HG02798 (cell line): Measurements from ENCODE around the gene NHS.
"Not testable (repeated sequence)": the region's sequence is repeated elsewhere in the genome, so short reads cannot be mapped to it uniquely, and the experiment has no call there.

ENCODE experiments used
- ATAC-seq: cut with Tn5 transposase; IDR thresholded peaks from one replicate; pipeline ENCODE4 v1.9.1; 2021; ENCODE audit warnings: mild to moderate bottlenecking; ENCODE audit not compliant: unreplicated experiment, poor library complexity

Gene NHS

DNA sequence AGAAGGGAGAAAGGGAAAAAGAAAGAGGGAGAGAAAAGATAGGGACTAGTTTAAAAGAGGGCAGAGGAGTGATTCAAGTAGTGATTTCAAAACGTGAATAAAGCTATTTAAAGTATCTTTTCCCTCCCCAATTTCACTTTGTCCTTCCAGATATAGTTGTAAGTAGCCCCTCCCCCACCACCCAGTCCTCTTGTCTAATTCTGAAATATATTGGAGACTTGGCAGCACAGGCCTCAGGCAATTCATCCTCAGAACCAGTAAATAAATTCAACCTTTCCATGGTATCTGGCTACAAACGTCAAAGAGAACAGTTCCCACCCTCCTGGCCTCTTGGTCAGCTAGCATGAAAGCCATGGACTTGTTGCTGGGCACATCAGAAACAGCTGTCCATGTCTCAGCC is 192.8 kb downstream of the NHS start:
- no peak for ATAC-seq

DNA sequence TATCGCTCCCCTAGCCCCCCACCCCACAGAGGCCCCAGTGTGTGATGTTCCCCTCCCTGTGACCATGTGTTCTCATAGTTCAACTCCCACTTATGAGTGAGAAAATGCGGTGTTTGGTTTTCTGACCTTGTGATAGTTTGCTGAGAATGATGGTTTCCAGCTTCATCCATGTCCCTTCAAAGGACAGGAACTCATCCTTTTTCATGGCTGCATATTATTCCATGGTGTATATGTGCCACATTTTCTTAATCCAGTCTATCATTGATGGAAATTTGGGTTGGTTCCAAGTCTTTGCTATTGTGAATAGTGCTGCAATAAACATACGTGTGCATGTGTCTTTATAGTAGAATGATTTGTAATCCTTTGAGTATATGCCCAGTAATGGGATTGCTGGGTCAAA is 193.8 kb downstream of the NHS start:
- not testable (repeated sequence) for ATAC-seq

DNA sequence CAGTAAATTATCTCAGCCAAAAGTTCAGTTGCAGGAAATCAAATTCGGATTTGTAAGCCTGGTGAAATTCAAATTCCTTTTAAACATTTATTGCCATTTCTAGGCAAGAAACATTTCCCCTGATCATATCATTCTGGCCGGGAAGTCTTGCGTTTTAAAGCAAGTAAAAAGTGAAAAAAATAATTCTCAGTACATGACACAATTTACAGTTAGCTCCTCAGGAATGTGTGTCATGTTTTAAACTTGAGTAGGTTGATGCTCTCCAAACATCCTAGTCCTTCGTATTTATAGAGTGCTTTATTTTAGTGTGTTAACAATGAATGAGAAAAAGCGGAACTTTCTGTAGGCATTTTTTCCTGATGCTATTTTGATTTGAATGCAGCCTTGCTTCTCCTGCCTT is 204.0 kb downstream of the NHS start:
- no peak for ATAC-seq

DNA sequence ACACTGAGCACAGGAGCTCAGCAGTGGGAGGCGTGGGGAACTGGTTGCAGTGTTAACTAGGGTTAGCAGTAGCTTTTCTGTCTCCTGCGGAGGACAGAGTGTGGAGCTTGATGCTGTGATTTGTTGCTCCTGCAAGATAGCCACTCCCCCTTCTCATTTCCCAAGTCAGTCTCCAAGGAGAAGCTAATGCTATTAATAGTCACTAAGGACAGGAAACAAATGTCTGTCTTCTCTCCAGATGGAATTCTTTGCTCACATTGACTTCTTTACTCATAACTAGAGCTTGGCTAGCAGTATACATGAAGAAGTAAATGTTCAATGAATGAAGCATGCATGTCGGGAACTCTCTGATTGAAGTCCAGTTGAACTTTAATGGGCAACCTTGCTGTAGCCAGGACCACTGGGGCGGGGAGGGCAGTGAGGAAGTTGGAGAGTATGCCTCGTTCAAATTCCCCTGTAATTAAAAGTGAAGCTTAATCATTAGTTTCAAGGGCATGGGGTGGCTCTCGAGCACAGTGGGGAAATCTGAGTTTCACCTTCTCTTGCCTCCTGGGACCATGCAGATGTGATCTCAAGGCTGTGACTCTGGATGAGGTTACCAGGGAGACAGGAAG is 205.6 kb downstream of the NHS start:
- no peak for ATAC-seq

DNA sequence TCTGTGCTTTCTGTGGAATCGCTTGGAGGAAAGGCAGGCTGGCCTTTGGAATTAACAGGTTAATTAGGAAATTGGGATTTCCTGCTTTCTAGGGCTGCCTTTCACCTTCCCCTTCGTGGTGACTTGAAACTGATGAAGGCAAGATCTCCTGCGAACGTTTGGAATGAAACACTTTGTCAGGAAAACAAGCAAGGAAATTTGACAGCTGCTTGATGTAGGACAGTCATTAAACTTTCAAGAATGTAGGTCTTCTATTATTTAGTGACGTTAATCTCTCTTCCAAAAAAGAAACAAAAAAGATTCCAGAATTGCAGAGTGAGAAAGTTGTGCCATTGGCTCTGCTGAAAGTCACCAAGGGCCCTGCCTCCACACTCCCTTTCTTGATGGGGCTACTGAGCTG is 206.6 kb downstream of the NHS start:
- no peak for ATAC-seq

DNA sequence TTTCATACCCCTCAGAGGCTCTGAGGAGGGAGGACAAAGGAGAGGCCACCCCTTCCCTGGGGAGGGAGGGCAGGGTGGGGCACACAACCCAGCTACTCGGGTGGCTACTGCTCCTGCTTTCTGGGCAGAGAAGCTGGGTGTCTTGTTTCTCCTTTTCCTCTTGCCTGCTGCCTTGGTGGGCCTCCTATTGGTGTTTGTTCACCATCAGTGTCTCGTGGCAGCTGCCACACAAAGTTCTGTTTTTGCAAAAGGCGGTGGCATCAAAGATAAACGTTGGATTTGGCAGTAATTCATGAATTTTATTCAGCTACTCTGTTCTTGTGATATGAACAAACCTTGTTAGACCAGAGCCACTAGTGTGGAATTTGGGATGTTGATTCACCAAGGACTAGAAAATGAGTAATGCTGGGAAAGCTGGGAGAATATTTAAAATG is 209.3 kb downstream of the NHS start:
- ATAC-seq: no peak

DNA sequence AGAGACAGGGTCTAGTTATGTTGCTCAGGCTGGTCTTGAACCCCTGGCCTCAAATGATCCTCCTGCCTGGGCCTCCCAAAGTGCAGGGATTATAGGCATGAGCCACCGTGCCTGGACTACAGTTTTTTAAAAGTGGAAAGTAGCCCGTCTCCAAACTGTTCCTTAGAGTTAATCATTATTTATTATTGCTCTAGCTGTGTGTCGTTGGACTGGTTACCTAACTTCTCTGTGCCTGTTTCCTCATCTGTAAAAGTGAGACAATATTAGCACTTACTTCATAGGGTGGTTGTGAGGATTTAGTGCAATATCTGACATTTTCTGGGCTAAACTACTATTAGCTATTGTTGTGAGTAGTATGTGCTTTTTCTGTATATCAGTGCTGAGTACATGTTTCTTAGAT is 210.0 kb downstream of the NHS start:
- no peak for ATAC-seq

DNA sequence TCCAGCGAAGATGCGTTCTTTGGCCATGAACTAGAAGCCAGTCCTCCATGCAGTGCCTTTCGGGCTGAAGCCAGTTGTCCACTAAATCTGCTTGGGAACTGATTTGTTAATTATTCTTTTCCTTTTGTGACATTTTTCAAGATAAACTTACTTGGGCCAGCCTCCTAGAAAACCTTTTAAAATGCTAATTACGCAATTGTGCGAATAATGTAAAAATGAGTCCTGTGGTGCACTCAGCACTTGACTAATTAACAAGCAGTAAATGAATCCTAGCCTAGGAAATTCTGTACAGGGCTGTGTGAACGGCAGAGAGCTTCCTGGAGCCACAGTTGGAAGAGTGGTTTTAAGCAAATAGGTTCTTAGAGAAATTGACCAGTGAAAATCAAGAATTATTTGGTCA is 212.4 kb downstream of the NHS start:
- no peak for ATAC-seq

DNA sequence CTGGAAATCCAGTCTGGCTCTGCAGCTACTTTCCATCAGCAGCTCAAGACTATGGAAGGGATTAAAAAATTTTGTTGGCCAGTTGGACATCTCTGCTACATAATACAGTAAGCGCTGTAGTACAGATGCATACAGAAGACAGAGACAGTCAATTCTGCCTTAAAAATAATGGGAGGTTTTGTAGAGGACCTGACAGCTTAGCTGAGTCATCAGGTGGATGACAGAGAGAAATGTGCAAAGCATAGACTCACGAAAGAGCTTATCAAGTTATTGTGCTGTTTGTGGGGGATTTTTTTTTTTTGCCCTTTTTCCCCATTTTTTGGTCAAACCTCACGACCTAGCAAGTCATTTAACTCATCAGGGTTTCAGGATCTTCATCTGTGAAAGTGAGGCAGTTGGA is 213.3 kb downstream of the NHS start:
- no peak for ATAC-seq

DNA sequence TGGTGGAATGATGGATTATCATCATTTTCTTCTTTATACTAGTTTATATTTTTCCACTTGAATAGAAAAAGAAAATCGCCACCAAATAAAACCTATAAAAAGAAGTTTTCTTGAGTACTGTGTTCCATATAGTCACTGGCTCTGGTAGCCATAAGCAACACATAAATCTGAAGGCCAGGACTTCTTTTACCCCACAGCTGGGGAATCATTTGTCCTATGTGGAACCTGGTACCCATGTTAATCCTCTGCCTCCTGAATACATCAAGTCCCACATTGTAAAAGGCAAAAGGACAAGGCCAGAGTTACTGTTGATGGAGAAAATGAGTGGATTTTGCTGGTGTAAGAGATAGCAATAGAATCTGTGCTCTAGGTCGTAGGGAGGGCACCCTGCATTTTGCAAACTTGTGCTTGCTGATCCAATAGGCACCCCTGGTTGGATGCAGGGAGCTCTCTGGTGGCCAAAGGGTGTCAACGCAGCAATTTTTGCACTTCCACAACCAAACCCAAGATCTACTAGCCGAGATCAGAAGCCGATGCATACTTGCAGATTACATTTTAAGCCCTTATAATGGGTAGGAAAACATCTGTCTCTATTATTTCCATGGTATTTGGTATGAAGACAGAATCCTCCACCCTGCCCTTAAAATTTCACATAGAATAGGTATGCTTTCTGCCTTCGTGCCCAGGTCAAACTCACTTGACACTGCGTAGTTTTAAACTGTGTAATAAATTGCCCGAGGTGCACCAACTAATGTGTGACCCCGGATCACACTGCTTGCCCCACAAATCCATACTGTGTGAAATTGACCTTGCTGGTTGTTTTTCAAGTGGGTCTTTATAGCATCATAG is 216.1 kb downstream of the NHS start:
- peak; percentile 71 for ATAC-seq

DNA sequence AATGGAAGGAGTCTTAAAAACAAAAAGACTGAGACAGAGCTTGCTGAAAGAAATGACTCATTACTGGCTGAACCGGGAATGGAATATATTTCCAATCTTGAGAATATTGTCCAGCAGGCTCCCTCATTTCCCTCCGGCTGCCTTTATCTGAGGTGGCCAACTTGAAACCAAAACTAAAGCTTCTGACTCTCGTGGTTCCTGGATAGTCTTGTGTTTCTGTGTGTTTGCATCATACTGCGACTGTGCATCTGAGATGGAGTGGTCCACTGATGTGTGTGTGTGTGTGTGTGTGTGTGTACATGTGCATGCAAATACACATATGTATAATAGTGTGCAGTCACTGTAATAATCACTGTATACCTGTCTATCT is 216.7 kb downstream of the NHS start:
- peak; percentile 55 for ATAC-seq

DNA sequence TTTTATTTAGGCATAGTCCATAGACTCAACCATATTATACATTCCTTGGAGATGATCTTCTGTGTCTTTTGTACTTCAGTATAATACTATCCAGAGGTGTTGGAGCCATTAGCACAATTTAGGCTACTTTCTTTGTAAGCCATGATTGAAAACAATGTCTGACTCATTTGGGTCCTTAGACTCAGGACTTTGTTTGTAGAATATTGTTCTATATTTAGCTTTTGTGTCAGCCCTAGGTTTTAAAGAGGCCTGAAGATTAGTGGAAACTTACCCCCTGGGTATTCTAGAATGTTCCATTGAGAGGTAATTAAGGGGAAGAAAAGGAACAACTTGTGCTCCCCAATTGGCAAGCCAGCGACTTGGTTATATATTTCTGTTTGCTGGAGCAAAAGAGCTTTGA is 217.1 kb downstream of the NHS start:
- ATAC-seq: peak; percentile 11

DNA sequence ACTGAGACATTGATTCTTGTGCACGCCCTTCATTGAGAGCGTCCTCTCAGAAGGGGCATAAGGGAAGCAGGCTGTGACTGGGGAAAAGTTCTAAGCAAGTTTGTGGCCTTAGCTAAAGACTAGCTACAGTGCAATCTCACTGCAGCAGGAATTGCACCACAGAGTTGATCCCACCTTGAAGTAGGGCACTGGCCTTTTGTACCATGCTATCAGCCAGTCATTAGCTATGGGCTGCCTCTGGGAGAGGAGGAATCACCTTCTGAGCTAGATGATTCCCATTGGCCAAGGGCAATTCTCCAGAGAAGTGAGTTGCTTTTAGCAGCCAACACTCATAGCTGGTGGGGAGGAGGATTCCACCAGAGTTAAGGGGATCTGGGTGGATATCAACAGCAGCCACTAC is 219.7 kb downstream of the NHS start:
- ATAC-seq: no peak

DNA sequence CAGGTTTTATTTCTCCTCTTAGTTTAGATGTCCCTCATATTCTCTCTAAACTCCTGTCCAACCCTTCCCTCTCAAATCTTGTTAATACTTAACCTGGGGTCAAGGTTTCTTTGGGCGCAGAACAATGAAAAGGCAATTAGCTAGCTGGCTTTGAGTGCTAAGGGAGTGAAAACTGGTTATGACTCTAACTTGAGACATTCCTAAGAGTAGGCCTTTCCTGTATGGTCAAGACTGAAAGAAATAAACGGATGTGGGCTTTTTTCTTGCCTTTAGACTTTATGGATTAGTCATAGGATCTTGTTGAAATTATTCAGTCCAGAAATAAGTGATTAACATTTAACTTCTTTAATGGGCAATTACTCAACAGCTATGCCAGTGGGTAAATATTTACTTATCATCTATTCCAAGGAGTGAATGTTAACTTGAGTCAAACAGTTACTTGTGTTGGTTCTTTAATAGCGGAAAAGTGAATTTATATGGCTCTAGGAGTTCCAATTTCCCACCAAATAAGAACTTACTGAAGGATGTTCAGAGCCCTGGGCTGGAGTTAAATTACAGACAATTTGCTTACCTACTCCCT is 220.5 kb downstream of the NHS start:
- ATAC-seq: no peak

DNA sequence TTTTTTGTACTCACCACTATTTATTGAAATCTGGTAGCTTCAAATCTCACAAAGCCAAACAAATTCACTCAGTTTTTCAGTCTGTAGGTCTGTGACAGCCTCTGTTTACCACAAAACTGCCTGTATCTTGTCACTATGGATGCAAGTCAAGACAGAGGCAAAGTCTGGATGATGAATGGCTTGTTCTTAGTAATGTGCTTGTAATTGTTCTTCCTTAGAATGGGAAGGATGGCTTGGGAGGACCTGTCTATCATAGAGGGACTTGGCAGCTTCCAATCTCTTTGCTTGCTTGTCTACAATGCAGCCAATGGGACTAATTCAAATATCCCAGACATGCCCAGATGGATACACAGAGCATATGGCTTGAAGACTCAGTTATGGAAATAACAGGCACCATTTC is 221.1 kb downstream of the NHS start:
- ATAC-seq: no peak

DNA sequence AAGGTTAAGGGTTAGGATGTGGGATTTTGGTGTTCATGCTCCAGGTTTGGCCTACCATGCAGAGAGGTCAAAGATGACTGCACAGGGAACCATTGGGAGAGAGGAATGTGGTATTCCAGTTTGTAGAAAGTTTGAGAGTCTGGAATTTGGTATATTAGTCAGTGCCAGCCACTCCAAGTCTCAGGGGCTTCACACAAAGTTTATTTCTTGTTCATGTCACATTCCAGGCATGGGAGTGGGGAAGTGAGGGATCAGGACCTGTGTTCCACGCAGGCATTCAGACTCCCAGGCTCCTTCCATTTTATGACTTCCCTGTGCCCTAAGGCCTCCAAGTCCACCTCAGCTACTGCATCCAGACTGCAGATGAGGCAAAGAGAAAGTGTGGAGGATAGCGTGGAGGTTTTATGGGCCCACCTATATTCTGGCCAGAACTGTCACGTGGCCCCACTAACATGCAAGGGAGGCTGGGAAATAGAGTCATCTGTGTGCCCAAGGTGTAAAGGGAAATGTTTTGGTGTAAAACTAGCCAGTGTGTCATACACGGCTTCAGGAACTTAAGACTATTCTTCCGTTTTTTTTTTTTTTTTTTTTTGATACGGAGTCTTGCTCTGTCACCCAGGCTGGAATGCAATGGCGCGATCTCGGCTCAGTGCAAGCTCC is 221.7 kb downstream of the NHS start:
- ATAC-seq: no peak

DNA sequence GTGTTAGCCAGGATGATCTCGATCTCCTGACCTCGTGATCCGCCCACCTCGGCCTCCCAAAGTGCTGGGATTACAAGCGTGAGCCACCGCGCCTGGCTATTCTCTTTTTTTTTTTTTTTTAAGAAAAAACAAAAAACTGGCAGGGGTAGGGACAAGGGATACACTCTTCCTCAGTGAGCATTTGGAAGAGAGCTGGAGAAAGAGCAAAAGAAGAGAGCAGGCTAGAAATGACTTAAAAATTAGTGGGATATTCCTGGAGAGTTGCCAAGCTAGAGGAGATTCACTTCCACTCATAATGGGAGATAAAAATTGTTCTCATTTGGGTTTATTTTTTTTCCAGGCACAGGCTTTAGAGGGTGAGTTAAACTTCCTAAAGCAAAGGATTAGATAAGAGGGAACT is 222.3 kb downstream of the NHS start:
- ATAC-seq: no peak

DNA sequence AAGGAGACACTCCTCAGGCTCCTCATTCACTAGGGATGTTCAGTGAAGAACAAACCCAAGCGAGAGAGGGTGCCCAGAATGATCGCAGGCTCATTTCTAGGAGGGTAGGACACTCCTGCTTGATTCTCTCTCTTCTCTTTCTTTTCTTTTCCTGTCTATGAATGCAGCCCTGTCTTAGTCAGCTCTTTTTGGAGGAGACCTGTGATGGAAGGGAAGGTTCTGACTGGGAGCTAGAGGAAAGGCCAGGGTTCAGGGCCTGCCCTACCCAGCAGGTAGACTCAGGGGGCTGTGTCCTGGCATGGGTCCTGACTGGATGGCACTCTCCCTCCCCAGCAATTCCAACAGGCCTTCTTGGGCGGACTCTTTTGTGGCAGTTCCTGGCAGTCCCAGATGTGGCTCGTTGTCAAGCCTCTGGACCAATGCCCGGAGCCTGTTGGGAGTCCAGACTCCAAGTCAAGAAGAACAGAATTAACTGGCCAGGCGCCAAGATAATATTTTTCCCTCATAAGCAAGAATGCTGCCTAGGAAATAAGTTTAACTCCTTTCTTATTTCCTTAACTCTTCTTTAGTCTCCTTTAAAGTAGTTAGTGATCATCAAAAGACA is 222.9 kb downstream of the NHS start:
- no peak for ATAC-seq

DNA sequence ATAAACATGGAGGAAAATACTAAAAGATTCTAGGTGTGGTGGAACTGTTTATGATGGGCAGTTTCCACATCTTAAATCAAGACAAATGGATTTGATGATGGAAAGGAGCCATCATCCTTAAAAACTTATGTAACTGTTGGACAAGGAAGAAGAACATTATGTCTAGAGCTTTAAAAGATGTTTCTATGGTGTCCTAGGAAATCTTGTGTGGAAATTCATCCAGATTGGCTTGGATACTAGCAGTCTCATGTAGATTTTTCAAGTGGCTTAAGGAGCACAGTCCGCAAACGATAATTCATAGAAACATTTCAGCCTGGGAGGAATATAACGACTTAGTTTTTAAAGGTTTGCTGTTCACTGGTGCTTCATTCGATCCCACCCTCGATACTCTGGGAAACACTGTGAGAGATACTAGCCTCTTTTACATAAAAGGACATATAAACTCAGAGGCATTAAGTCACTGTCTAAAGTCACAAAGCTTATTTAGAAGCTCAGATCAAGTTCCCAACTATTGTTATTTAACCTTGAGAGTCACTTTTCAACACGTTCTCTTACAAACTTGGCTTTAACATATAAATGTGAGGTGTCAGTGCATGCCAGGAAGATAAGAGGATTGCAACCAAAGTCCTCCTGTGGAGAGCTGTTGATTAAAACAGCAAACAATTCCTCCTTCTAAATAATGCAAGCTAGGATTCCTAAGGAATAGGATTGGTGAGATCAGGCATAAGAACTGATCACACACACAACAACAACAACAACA is 226.6 kb downstream of the NHS start:
- no peak for ATAC-seq

DNA sequence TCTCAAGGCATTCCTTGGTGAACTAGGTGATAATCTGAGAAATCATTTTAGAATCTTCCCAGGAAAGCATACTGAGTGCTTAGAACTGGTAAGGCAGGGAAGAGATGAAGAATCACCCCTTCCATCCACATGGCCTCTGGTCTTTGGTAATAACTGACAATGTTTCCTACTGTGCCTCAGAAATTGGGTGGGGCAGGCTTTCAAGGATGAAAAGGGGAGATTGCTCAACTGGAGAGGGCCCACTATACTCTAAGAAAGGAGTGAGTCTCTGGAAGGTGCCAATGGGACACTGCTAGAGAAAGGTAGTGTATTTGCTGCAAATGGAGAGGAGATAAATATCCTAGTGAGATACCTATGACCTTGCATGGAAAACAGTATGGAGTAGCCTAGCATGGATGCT is 227.2 kb downstream of the NHS start:
- no peak for ATAC-seq
